Measurements from ENCODE around the gene IQCE.

- TF ChIP-seq CTCF (IDR thresholded peaks at IDR 0.05): no peak
- no peak for TF ChIP-seq POLR2A (IDR thresholded peaks at IDR 0.05)
These were observed 82.1 kb downstream of the IQCE start for GRCh38 chr7:2640846-2641316.
